ENCODE results near the gene ELOVL5.

DNA sequence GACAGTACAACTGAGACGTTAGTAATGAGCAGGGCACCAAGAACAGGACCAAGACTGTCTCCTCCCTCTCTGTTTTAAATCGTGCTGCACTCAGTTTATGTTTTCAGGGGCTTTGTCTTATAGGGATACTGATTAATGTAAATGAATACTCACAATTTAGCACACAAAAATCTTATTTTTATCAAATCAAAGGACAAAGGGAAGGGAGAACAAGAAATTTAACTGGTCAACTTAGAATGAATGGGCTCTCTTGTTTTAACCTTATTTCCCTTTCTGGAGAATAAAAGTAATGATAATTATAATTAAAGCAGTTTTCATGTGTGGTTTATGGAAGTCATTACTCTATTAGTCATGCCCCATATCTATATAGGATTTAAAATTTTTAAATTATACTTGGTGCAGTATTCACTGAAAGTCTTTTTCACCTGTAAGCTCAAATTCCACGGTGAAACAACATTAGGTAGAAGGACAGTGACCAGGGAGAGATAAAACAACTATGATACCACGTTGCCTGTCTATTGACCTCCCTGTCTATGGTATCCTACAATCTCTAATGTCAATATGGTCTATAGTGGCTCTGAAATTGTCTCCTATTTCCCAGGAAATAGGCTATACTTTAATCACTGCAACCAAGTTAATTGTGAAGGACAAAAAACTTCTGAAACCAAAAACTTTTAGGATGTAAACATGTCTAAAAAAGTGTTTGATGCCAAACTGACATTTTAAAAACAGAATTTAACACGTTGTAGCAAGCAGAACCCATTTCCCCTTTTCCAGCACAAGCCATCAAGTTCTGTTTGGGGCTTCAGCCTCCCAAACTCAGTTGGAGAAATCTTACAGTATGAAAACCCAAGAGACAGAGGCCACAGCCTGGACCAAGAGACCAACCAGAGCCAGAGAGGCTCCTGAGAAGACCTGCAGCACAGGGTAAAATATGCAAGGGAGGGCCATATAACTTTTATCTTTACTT lies 15.0 kb downstream of the ELOVL5 start:
- TF ChIP-seq SIN3A (IDR thresholded peaks at IDR 0.05; ENCODE audit: borderline replicate concordance, insufficient read depth, low read length), result no peak
- TF ChIP-seq POLR2AphosphoS5 (IDR thresholded peaks at IDR 0.05; ENCODE audit: low read depth, low read length), result no peak
